ENCODE measurements around the gene HOXB4. TPM values are rescaled to one million over a fixed set of nuclear protein-coding genes. Genes with fewer than 3 reads are reported as not detected.

The HOXB4 gene
- total RNA-seq, 1 donor from 2014 or later = 39.2 TPM

GRCh38 chr17:48596735-48597527 lies 18.8 kb upstream of the HOXB4 start:
- peaks cover 13% of the 10 kb centered on the region for H3K36me3 Mint-ChIP-seq
- no peak for TF ChIP-seq CTCF (IDR thresholded peaks at IDR 0.05; ENCODE audit: unreplicated experiment)
- peak overlapping the region; percentile 100 for H3K27ac Mint-ChIP-seq
- H3K4me1 Mint-ChIP-seq = peaks cover 72% of the 10 kb centered on the region
- H3K9me3 Mint-ChIP-seq = no peaks in the 10 kb centered on the region
- peak overlapping the region; percentile 90 for H3K4me3 Mint-ChIP-seq
- DNase-seq (ENCODE audit: low spot score in 2 of 2, unreplicated experiment in 2 of 2) = no peak
- no peaks in the 10 kb centered on the region for H3K27me3 Mint-ChIP-seq (ENCODE audit: low read depth)

- H3K4me1 Mint-ChIP-seq = peaks cover 70% of the 10 kb centered on the region
- peaks cover 19% of the 10 kb centered on the region for H3K36me3 Mint-ChIP-seq
- H3K27me3 Mint-ChIP-seq (ENCODE audit: low read depth) = no peaks in the 10 kb centered on the region
- peak overlapping the region; percentile 90 for H3K4me3 Mint-ChIP-seq
- peak overlapping the region; percentile 100 for H3K27ac Mint-ChIP-seq
- DNase-seq (ENCODE audit: low spot score in 2 of 2, unreplicated experiment in 2 of 2) = no peak
- TF ChIP-seq CTCF (IDR thresholded peaks at IDR 0.05; ENCODE audit: unreplicated experiment) = no peak
- no peaks in the 10 kb centered on the region for H3K9me3 Mint-ChIP-seq
Measured at GRCh38 chr17:48596000-48596734, 18.0 kb upstream of the HOXB4 start.

GRCh38 chr17:48595278-48595999 lies 17.3 kb upstream of the HOXB4 start:
- H3K27ac Mint-ChIP-seq = peak overlapping the region; percentile 100
- no peaks in the 10 kb centered on the region for H3K9me3 Mint-ChIP-seq
- peak overlapping the region; percentile 90 for H3K4me3 Mint-ChIP-seq
- no peak for TF ChIP-seq CTCF (IDR thresholded peaks at IDR 0.05; ENCODE audit: unreplicated experiment)
- no peak for DNase-seq (ENCODE audit: low spot score in 2 of 2, unreplicated experiment in 2 of 2)
- H3K36me3 Mint-ChIP-seq = peaks cover 22% of the 10 kb centered on the region
- H3K27me3 Mint-ChIP-seq (ENCODE audit: low read depth) = no peaks in the 10 kb centered on the region
- H3K4me1 Mint-ChIP-seq = peaks cover 68% of the 10 kb centered on the region

- DNase-seq (ENCODE audit: low spot score in 2 of 2, unreplicated experiment in 2 of 2) = no peak
- peaks cover 22% of the 10 kb centered on the region for H3K36me3 Mint-ChIP-seq
Measured at GRCh38 chr17:48594538-48595277, 16.6 kb upstream of the HOXB4 start.

More at GRCh38 chr17:48594538-48595277, 16.6 kb upstream of the HOXB4 start:
- no peaks in the 10 kb centered on the region for H3K9me3 Mint-ChIP-seq
- no peaks in the 10 kb centered on the region for H3K27me3 Mint-ChIP-seq (ENCODE audit: low read depth)
- no peak for TF ChIP-seq CTCF (IDR thresholded peaks at IDR 0.05; ENCODE audit: unreplicated experiment)
- H3K4me1 Mint-ChIP-seq = peaks cover 64% of the 10 kb centered on the region
- peak overlapping the region; percentile 90 for H3K4me3 Mint-ChIP-seq
- peak overlapping the region; percentile 100 for H3K27ac Mint-ChIP-seq
